ENCODE results near the gene MTG2.
A peak's percentile ranks its signal among the peaks of the same experiment; 100 is the strongest.

MTG2 gene

GRCh38 chr20:62219992-62220665 lies 37.3 kb downstream of the MTG2 start, which contains the start of gene HRH3:
Gene HRH3, minus strand, starts transcription at chr20:62220278. Its CDS starts 308 bp downstream, at chr20:62219970.
- DNase-seq (ENCODE audit: low spot score): peak; percentile 30

GRCh38 chr20:62220666-62221568 lies 38.1 kb downstream of the MTG2 start:
- no peak for DNase-seq (ENCODE audit: low spot score)

- DNase-seq (ENCODE audit: low spot score): no peak
These were observed 39.5 kb downstream of the MTG2 start for GRCh38 chr20:62222266-62222850.

GRCh38 chr20:62222972-62223371 lies 40.1 kb downstream of the MTG2 start:
- no peak for DNase-seq (ENCODE audit: low spot score)

GRCh38 chr20:62223571-62223970 lies 40.7 kb downstream of the MTG2 start:
- no peak for DNase-seq (ENCODE audit: low spot score)

GRCh38 chr20:62224113-62224855 lies 41.5 kb downstream of the MTG2 start:
- DNase-seq (ENCODE audit: low spot score): no peak

- DNase-seq (ENCODE audit: low spot score): no peak
These were observed 42.2 kb downstream of the MTG2 start for GRCh38 chr20:62225026-62225425.

- DNase-seq (ENCODE audit: low spot score): no peak
These were observed 43.2 kb downstream of the MTG2 start for GRCh38 chr20:62225820-62226635.

- DNase-seq (ENCODE audit: low spot score): no peak
These were observed 44.1 kb downstream of the MTG2 start for GRCh38 chr20:62226707-62227590.

GRCh38 chr20:62227591-62227976 lies 44.8 kb downstream of the MTG2 start:
- DNase-seq (ENCODE audit: low spot score): no peak

- no peak for DNase-seq (ENCODE audit: low spot score)
These were observed 45.4 kb downstream of the MTG2 start for GRCh38 chr20:62227977-62228958.

- DNase-seq (ENCODE audit: low spot score): no peak
These were observed 46.2 kb downstream of the MTG2 start for GRCh38 chr20:62228982-62229545.

- no peak for DNase-seq (ENCODE audit: low spot score)
These were observed 46.8 kb downstream of the MTG2 start for GRCh38 chr20:62229667-62230066.

GRCh38 chr20:62230276-62230675 lies 47.4 kb downstream of the MTG2 start:
- no peak for DNase-seq (ENCODE audit: low spot score)

- DNase-seq (ENCODE audit: low spot score): no peak
These were observed 47.9 kb downstream of the MTG2 start for GRCh38 chr20:62230696-62231095.

GRCh38 chr20:62231292-62231691 lies 48.5 kb downstream of the MTG2 start:
- no peak for DNase-seq (ENCODE audit: low spot score)

GRCh38 chr20:62232194-62232593 lies 49.4 kb downstream of the MTG2 start:
- no peak for DNase-seq (ENCODE audit: low spot score)

GRCh38 chr20:62232770-62233645 lies 50.2 kb downstream of the MTG2 start:
- DNase-seq (ENCODE audit: low spot score): no peak
